Ovary (tissue), 3 donors: Measurements from ENCODE around the gene ACVR1C.

Experiments used
- CTCF ChIP-seq, 3 donors: fragments of 450-650 bp in 2 of 3; fragments of 200-600 bp in 1 of 3; IDR thresholded peaks; one replicate each; pipeline versions ENCODE4 v1.5.1 to v1.8.0; 2016 to 2022; ENCODE audit warnings: antibody characterized with exemption in 3 of 3, mild to moderate bottlenecking in 1 of 3
- POLR2A ChIP-seq: fragments of 450-650 bp; IDR thresholded peaks from one replicate; pipeline ENCODE4 v1.6.1; 2017; ENCODE audit warnings: antibody characterized with exemption, mild to moderate bottlenecking, moderate library complexity
- donor health status: DM: no; HTN: no; CAD: no.

- TF ChIP-seq CTCF (IDR thresholded peaks at IDR 0.05) (no peak), POLR2A (no peak)
Measured at GRCh38 chr2:157487747-157488146, 140.9 kb downstream of the ACVR1C start.
